Measurements from ENCODE around the gene MICOS13.

MICOS13 gene

DNA sequence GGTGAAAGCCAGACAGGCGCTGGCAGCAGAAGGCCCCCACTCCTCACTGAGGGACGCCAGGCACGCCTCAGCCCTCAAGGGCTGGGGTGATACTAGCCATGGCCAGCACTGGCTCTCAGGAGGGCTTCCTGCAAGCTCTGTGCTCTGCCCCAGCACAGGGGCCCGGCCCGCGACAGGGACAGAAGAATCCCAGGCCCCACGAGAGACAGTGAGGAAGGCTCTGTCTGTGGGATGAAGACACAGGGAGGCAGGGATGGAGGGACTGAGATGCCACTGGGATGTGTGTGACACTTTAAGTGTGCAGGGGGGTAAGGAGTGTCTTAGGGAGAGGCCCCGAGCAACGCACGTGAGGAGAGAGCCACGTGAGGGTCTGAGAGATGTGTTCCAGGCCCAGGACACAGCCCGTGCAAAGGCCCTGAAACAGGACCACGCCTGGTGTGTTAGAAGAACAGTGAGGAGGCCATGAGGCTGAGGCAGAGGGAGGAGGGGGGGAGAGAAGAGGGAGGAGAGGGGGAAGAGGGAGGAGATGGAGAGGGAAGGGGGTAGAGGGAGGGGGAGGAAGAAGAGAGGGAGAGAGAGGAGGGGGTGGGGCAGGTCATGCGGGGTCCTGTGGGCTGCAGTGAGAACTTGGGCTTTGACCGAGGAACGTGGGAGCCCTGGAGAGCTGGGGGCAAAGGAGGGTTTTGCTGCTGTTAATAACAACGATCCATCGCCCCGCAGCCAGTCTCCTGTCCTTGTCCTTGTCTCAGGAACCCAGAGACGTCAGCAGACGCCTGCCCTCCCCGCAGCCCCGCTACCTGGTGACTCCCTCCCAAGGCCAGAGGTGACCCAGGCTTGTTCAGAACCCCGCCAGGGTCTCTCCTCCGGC, 16.9 kb upstream of the MICOS13 start (continued):
- TF ChIP-seq KLF9 (tag by site-specific recombination; IDR thresholded peaks at IDR 0.05; ENCODE audit: low read depth) (0 out of 2 replicates have a peak, but pooled peaks have one; percentile 25), ZNF513 (tag by site-specific recombination; IDR thresholded peaks at IDR 0.05) (peak; percentile 16), ZNF121 (tag by site-specific recombination; IDR thresholded peaks at IDR 0.05) (no peak), ZBTB17 (tag by site-specific recombination; IDR thresholded peaks at IDR 0.05) (peak; percentile 83), ZIC2 (tag by site-specific recombination; IDR thresholded peaks at IDR 0.05) (0 out of 2 replicates have a peak, but pooled peaks have one; percentile 6), ZNF404 (tag by site-specific recombination; IDR thresholded peaks at IDR 0.05) (no peak), ZFP69B (tag by site-specific recombination; IDR thresholded peaks at IDR 0.05) (peak; percentile 48; the same call in 1 of the 2 replicates), SCRT1 (tag by site-specific recombination; IDR thresholded peaks at IDR 0.05; ENCODE audit: borderline replicate concordance) (no peak), BCL11A (tag by site-specific recombination; IDR thresholded peaks at IDR 0.05; ENCODE audit: low read depth) (peak; percentile 69), ZFHX2 (tag by site-specific recombination; conservative IDR thresholded peaks at IDR 0.05) (peak; percentile 61), TSHZ1 (tag by site-specific recombination; IDR thresholded peaks at IDR 0.05; ENCODE audit: borderline replicate concordance) (no peak), MEIS1 (CRISPR knock-in tag; IDR thresholded peaks at IDR 0.05; ENCODE audit: borderline replicate concordance) (no peak), ZNF654 (tag by site-specific recombination; IDR thresholded peaks at IDR 0.05; ENCODE audit: low read depth) (no peak), ZNF391 (tag by site-specific recombination; IDR thresholded peaks at IDR 0.05; ENCODE audit: borderline replicate concordance, low read depth) (peak; percentile 68; the same call in 1 of the 2 replicates), ZBTB48 (tag by site-specific recombination; IDR thresholded peaks at IDR 0.05) (peak; percentile 45; the same call in 1 of the 2 replicates), ELK4 (IDR thresholded peaks at IDR 0.05; ENCODE audit: borderline replicate concordance, low read depth, low read length) (no peak), ZSCAN23 (tag by site-specific recombination; IDR thresholded peaks at IDR 0.05) (peak; percentile 64; the same call in 1 of the 2 replicates), ZNF10 (tag by site-specific recombination; IDR thresholded peaks at IDR 0.05) (peak; percentile 5; the same call in 1 of the 2 replicates), ZSCAN4 (tag by site-specific recombination; IDR thresholded peaks at IDR 0.05) (no peak), ZBTB20 (tag by site-specific recombination; IDR thresholded peaks at IDR 0.05) (peak; percentile 65), ZNF792 (tag by site-specific recombination; IDR thresholded peaks at IDR 0.05) (no peak), SALL2 (tag by site-specific recombination; IDR thresholded peaks at IDR 0.05; ENCODE audit: borderline replicate concordance) (no peak), ZNF660 (tag by site-specific recombination; IDR thresholded peaks at IDR 0.05) (no peak; the same call in 1 of the 2 replicates), ZNF18 (tag by site-specific recombination; IDR thresholded peaks at IDR 0.05) (peak; percentile 50; the same call in 1 of the 2 replicates), GLI4 (tag by site-specific recombination; IDR thresholded peaks at IDR 0.05) (no peak), SP3 (tag by site-specific recombination; IDR thresholded peaks at IDR 0.05) (no peak), GLIS2 (tag by site-specific recombination; IDR thresholded peaks at IDR 0.05) (no peak)
- TF ChIP-seq, protein P1, sequence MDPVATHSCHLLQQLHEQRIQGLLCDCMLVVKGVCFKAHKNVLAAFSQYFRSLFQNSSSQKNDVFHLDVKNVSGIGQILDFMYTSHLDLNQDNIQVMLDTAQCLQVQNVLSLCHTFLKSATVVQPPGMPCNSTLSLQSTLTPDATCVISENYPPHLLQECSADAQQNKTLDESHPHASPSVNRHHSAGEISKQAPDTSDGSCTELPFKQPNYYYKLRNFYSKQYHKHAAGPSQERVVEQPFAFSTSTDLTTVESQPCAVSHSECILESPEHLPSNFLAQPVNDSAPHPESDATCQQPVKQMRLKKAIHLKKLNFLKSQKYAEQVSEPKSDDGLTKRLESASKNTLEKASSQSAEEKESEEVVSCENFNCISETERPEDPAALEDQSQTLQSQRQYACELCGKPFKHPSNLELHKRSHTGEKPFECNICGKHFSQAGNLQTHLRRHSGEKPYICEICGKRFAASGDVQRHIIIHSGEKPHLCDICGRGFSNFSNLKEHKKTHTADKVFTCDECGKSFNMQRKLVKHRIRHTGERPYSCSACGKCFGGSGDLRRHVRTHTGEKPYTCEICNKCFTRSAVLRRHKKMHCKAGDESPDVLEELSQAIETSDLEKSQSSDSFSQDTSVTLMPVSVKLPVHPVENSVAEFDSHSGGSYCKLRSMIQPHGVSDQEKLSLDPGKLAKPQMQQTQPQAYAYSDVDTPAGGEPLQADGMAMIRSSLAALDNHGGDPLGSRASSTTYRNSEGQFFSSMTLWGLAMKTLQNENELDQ (tag by site-specific recombination; IDR thresholded peaks at IDR 0.05; ENCODE audit: low read depth) = no peak

Measured in HEK293 (cell line).